Tibial nerve (tissue), 4 donors: ENCODE data around the gene TBC1D24. TPM values are rescaled to one million over a fixed set of nuclear protein-coding genes. Genes with fewer than 3 reads are reported as not detected.

ENCODE experiments used
- DNase-seq, 2 donors: peaks; one replicate each; pipeline ENCODE4 v3.0.0-alpha.2; 2019; ENCODE audit warnings: low spot score in 2 of 2
- H3K27ac ChIP-seq, 4 donors: fragments of 200-600 bp; sonication (generic) in 3 of 4; one replicate each; pipeline ENCODE4 v1.5.1; 2017 to 2019; ENCODE audit warnings: mild to moderate bottlenecking in 1 of 4
- H3K27me3 ChIP-seq, 2 donors: fragments of 200-600 bp; sonication (generic) in 1 of 2; one replicate each; pipeline versions ENCODE4 v1.5.1 to v1.6.0; 2017 to 2019
- H3K36me3 ChIP-seq, 3 donors: fragments of 200-600 bp; sonication (generic); one replicate each; pipeline ENCODE4 v1.5.1; 2018 to 2019
- H3K4me1 ChIP-seq, 4 donors: fragments of 200-600 bp; sonication (generic) in 3 of 4; one replicate each; pipeline ENCODE4 v1.5.1; 2017 to 2019
- H3K4me3 ChIP-seq, 4 donors: fragments of 200-600 bp; sonication (generic) in 3 of 4; one replicate each; pipeline ENCODE4 v1.5.1; 2017 to 2019; ENCODE audit warnings: mild to moderate bottlenecking in 1 of 4, moderate library complexity in 1 of 4
- H3K9me3 ChIP-seq, 4 donors: fragments of 200-600 bp; sonication (generic) in 3 of 4; one replicate each; pipeline ENCODE4 v1.5.1; 2017 to 2019
- CTCF ChIP-seq, 5 experiments: fragments of 200-600 bp in 3 of 5; fragments of 450-650 bp in 2 of 5; sonication (generic) in 3 of 5; IDR thresholded peaks; one replicate each; pipeline ENCODE4 v1.5.1; 2016 to 2019; ENCODE audit warnings: antibody characterized with exemption in 5 of 5, mild to moderate bottlenecking in 3 of 5, moderate library complexity in 2 of 5
- EP300 ChIP-seq, 2 donors: sonication (generic); formaldehyde crosslinking; IDR thresholded peaks; one replicate each; pipeline ENCODE4 v1.6.1; 2017; ENCODE audit warnings: antibody characterized with exemption in 2 of 2, mild to moderate bottlenecking in 1 of 2
- POLR2A ChIP-seq, 2 donors: fragments of 450-650 bp; IDR thresholded peaks; one replicate each; pipeline ENCODE4 v1.6.1; 2017; ENCODE audit warnings: antibody characterized with exemption in 2 of 2, mild to moderate bottlenecking in 2 of 2, moderate library complexity in 2 of 2
- WGBS, 2 donors: methylation state at CpG; one replicate each; pipeline ENCODE4 v1.1.5; 2018; 5-methylcytosine and 5-hydroxymethylcytosine counted together
- total RNA-seq, 4 donors: library from RNA; depleted of rRNA; stranded (reverse); fragments of >200 nt; gene quantifications; one replicate each; pipeline ENCODE4 v1.1.0, GENCODE V29; 2016

The TBC1D24 gene
- total RNA-seq, 4 donors from 2014 or later, result 12.0 to 18.3 (median 16.3) TPM

- Histone ChIP-seq H3K4me1 (peaks cover 0 to 14% (median 6%) of the 10 kb centered on the region in 4 donors), H3K9me3 (no peaks in the 10 kb centered on the region), H3K36me3 (peaks cover 0 to 62% (median 11%) of the 10 kb centered on the region in 3 donors), H3K27ac (no peak overlapping the region), H3K4me3 (no peak overlapping the region), H3K27me3 (no peaks in the 10 kb centered on the region)
- TF ChIP-seq POLR2A (IDR thresholded peaks at IDR 0.05) (no peak), EP300 (IDR thresholded peaks at IDR 0.05) (no peak), CTCF (IDR thresholded peaks at IDR 0.05) (no peak)
- DNase-seq, result no peak
- WGBS, 2 donors, result 80 to 90% methylated on average over 28 to 31 of the region's 32 CpGs
Measured at GRCh38 chr16:2529061-2529931, 54.4 kb downstream of the TBC1D24 start.

GRCh38 chr16:2529961-2530628 is 55.2 kb downstream of the TBC1D24 start:
- TF ChIP-seq EP300 (IDR thresholded peaks at IDR 0.05) (no peak), CTCF (IDR thresholded peaks at IDR 0.05) (no peak), POLR2A (IDR thresholded peaks at IDR 0.05) (no peak)
- H3K36me3 ChIP-seq, result peaks cover 0 to 54% (median 11%) of the 10 kb centered on the region in 3 donors
- DNase-seq, result no peak
- peak overlapping the region in 2 of 4 donors; percentile 92 to 99 for H3K27ac ChIP-seq
- no peak overlapping the region for H3K4me3 ChIP-seq
- H3K27me3 ChIP-seq, result no peaks in the 10 kb centered on the region
- 78 to 84% methylated on average over 14 to 15 of the region's 15 CpGs for WGBS, 2 donors
- no peaks in the 10 kb centered on the region for H3K9me3 ChIP-seq
- H3K4me1 ChIP-seq, result peaks cover 0 to 11% (median 6%) of the 10 kb centered on the region in 4 donors

GRCh38 chr16:2530629-2531318 is 55.8 kb downstream of the TBC1D24 start:
- no peak for TF ChIP-seq CTCF (IDR thresholded peaks at IDR 0.05)
- TF ChIP-seq POLR2A (IDR thresholded peaks at IDR 0.05), result no peak
- TF ChIP-seq EP300 (IDR thresholded peaks at IDR 0.05), result no peak
- peaks cover 0 to 47% (median 6%) of the 10 kb centered on the region in 3 donors for H3K36me3 ChIP-seq
- peaks cover 0 to 16% (median 8%) of the 10 kb centered on the region in 4 donors for H3K4me1 ChIP-seq
- H3K27ac ChIP-seq, result peak overlapping the region; percentile 92 to 99 (median 96)
- DNase-seq, result no peak
- no peaks in the 10 kb centered on the region for H3K9me3 ChIP-seq
- H3K27me3 ChIP-seq, result no peaks in the 10 kb centered on the region
- 74 to 81% methylated on average over 8 to 14 of the region's 14 CpGs for WGBS, 2 donors
- no peak overlapping the region for H3K4me3 ChIP-seq

GRCh38 chr16:2531371-2531695 is 56.4 kb downstream of the TBC1D24 start, which contains the start of gene CEMP1:
Gene CEMP1, minus strand, starts transcription at chr16:2531408. Its CDS starts 335 bp downstream, at chr16:2531073.
- Histone ChIP-seq H3K4me3 (peak within 1 kb of the TSS; percentile 52 to 81 (median 70)), H3K4me1 (peaks cover 0 to 21% (median 14%) of the 10 kb centered on the region in 4 donors), H3K9me3 (no peaks in the 10 kb centered on the region), H3K36me3 (peaks cover 0 to 41% (median under 1%) of the 10 kb centered on the region in 3 donors), H3K27ac (peak within 1 kb of the TSS; percentile 96 to 99 (median 98)), H3K27me3 (no peaks in the 10 kb centered on the region)
- WGBS, 2 donors, result 12 to 15% methylated on average over 7 to 11 of the region's 11 CpGs
- DNase-seq, result no peak
- TF ChIP-seq EP300 (IDR thresholded peaks at IDR 0.05) (no peak), POLR2A (IDR thresholded peaks at IDR 0.05) (no peak), CTCF (IDR thresholded peaks at IDR 0.05) (no peak)
